ENCODE data around the gene PRAC2. TPM values are rescaled to one million over a fixed set of nuclear protein-coding genes. Genes with fewer than 3 reads are reported as not detected.
A peak's percentile ranks its signal among the peaks of the same experiment; 100 is the strongest.
"Not testable (repeated sequence)": the region's sequence is repeated elsewhere in the genome, so short reads cannot be mapped to it uniquely, and the experiment has no call there.

Gene PRAC2
- not detected for polyA plus RNA-seq (ENCODE audit: insufficient read length in 12 of 12)
- long read RNA-seq, donor 1 = 0 reads
- long read RNA-seq, donor 2 = 0 reads
- long read RNA-seq, donor 3 = 0 reads
- long read RNA-seq, donor 4 = 0 reads
- long read RNA-seq, donor 5 = 0 reads
- long read RNA-seq, donor 6 = 0 reads
- long read RNA-seq, donor 7 = 0 reads
- long read RNA-seq, donor 8 = 0 reads
- long read RNA-seq, donor 9 = 0 reads
- long read RNA-seq, donor 10 = 0 reads
- long read RNA-seq, donor 11 = 0 reads

- DNase-seq = no peak
Observed at GRCh38 chr17:48722915-48723422, at the start of gene PRAC2. TSS of gene PRAC2 (plus strand) at chr17:48723185. CDS start at chr17:48724411, 1,226 bp downstream.

- no peak for DNase-seq
Observed at GRCh38 chr17:48676963-48677558, 45.9 kb upstream of the PRAC2 start.

GRCh38 chr17:48678141-48678971 is 44.6 kb upstream of the PRAC2 start:
- DNase-seq = peak; percentile 31

- no peak for DNase-seq
Observed at GRCh38 chr17:48679385-48680096, 43.4 kb upstream of the PRAC2 start.

- no peak for DNase-seq
Observed at GRCh38 chr17:48681609-48682008, 41.4 kb upstream of the PRAC2 start.

GRCh38 chr17:48690655-48691054 is 32.3 kb upstream of the PRAC2 start:
- DNase-seq = no peak

GRCh38 chr17:48692049-48692448 is 30.9 kb upstream of the PRAC2 start:
- DNase-seq = no peak

GRCh38 chr17:48693178-48693577 is 29.8 kb upstream of the PRAC2 start:
- DNase-seq = no peak

GRCh38 chr17:48701864-48702532 is 21.0 kb upstream of the PRAC2 start:
- no peak for DNase-seq

- DNase-seq = no peak
Observed at GRCh38 chr17:48704361-48705248, 18.4 kb upstream of the PRAC2 start.

GRCh38 chr17:48711128-48711527 is 11.9 kb upstream of the PRAC2 start:
- no peak for DNase-seq

GRCh38 chr17:48715496-48716399 is 7.2 kb upstream of the PRAC2 start:
- DNase-seq = no peak

GRCh38 chr17:48716549-48716948 is 6.4 kb upstream of the PRAC2 start:
- not testable (repeated sequence) for DNase-seq

- DNase-seq = no peak
Observed at GRCh38 chr17:48717367-48718226, 5.4 kb upstream of the PRAC2 start.

- no peak for DNase-seq
Observed at GRCh38 chr17:48718227-48718760, 4.7 kb upstream of the PRAC2 start.

- DNase-seq = no peak
Observed at GRCh38 chr17:48718761-48719641, 4.0 kb upstream of the PRAC2 start.
